Measurements from ENCODE around the gene KIAA0825. TPM values are rescaled to one million over a fixed set of nuclear protein-coding genes. Genes with fewer than 3 reads are reported as not detected.

Gene KIAA0825
- total and polyA plus RNA-seq, 12 donors, result 0.34 to 11.5 (median 3.1) TPM

DNA sequence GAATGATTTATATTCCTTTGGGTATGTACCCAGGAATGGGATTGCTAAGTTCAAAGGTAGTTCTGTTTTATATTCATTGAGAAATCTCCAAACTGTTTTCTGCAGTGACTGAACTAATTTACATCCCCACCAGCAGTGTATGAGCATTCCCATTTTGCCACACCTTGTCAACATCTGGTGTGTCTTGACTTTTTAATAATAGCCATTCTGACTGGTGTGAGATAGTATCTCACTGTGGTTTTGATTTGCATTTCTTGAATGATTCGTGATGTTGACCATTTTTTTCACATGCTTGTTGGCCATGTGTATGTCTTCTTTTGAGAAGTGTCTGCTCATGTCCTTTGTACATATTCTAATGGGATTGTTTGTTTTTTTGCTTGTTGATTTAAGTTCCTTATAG is 421.5 kb downstream of the KIAA0825 start:
- TF ChIP-seq POLR2A (IDR thresholded peaks at IDR 0.05), result no peak
- TF ChIP-seq, protein P1, sequence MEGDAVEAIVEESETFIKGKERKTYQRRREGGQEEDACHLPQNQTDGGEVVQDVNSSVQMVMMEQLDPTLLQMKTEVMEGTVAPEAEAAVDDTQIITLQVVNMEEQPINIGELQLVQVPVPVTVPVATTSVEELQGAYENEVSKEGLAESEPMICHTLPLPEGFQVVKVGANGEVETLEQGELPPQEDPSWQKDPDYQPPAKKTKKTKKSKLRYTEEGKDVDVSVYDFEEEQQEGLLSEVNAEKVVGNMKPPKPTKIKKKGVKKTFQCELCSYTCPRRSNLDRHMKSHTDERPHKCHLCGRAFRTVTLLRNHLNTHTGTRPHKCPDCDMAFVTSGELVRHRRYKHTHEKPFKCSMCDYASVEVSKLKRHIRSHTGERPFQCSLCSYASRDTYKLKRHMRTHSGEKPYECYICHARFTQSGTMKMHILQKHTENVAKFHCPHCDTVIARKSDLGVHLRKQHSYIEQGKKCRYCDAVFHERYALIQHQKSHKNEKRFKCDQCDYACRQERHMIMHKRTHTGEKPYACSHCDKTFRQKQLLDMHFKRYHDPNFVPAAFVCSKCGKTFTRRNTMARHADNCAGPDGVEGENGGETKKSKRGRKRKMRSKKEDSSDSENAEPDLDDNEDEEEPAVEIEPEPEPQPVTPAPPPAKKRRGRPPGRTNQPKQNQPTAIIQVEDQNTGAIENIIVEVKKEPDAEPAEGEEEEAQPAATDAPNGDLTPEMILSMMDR (IDR thresholded peaks at IDR 0.05), result no peak
- no peaks in the 10 kb centered on the region for H3K36me3 ChIP-seq (replicated peaks in 1 of 2)
- 72 to 86% (median 81%) methylated on average over 1 of the region's 1 CpG for WGBS, 4 donors

DNA sequence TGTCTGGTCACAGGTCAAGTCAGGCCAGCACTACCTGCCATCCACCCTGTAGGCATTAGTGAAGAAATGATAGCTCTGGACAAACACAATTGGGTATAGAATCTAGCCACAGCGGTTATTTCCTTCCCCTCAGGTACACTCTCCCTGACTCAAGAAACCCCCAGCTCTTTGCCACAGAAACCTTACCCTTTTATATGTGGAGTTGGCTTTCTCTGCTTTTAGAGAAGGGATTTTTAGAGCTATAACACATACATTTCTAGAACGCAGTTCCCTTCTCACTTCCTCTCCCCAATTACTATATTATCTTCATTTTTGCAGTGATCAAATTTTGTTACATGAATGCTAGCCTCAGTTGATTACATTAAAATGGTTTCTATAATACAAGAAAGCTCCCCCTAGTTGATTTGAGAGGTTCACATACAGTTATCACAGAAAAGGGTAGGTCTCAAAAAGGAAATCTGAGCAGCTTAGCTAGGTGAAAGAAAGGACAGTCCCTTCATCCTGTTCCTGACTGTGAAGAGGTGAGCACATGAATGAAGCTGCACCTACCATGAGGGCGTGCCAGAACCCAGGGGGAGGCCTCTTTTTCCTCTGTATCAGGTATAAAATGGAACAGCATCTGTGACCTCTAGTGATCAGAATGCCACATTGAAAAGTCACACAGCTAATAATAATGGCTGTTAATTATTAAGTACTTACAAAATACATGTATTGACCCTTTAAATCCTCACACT is 425.6 kb downstream of the KIAA0825 start:
- no peak for TF ChIP-seq POLR2A (IDR thresholded peaks at IDR 0.05)
- TF ChIP-seq, protein P1 (IDR thresholded peaks at IDR 0.05), result no peak
- intact Hi-C loops (cut with DNase I), result no loop called here
- 93 to 96% (median 93%) methylated on average over 3 of the region's 3 CpGs for WGBS, 4 donors

More for the DNA sequence above, 421.5 kb downstream of the KIAA0825 start:
- no peaks in the 10 kb centered on the region for H3K27me3 ChIP-seq
- H3K9me3 ChIP-seq (replicated peaks in 1 of 3), result no peaks in the 10 kb centered on the region
- H3K27ac ChIP-seq, result no peak overlapping the region
- intact Hi-C loops (cut with DNase I), result no loop called here
- no peak overlapping the region for H3K4me3 ChIP-seq
- DNase-seq, result no peak
- peaks cover 0 to 3% of the 10 kb centered on the region in 2 donors for H3K4me1 ChIP-seq (replicated peaks in 1 of 2)

DNA sequence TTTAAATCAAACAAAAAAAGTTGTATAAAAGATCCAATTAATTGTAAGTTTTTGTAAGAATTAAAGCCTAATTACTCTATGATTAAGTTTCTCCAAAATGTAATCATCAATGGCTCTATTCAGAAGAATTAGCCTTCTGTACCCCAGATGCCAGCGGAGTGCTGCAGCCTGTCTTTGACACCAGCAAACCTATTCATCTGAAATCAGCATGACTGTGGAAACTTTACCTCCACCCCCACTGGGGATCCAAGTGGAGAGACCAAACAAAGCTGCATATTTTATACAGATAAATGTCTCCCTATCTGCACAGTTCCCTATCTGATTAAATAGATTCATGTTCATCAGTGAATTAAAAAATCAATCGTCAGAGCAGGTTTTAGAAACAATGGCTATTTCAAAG is 426.8 kb downstream of the KIAA0825 start:
- WGBS, 4 donors, result 68 to 77% (median 73%) methylated on average over 2 of the region's 2 CpGs
- no peak overlapping the region for H3K4me3 ChIP-seq

More for the DNA sequence above, 425.6 kb downstream of the KIAA0825 start:
- Histone ChIP-seq H3K4me3 (no peak overlapping the region), H3K36me3 (replicated peaks in 1 of 2) (no peaks in the 10 kb centered on the region), H3K27me3 (no peaks in the 10 kb centered on the region), H3K27ac (no peak overlapping the region), H3K4me1 (replicated peaks in 1 of 2) (peaks cover 0 to 3% of the 10 kb centered on the region in 2 donors), H3K9me3 (replicated peaks in 1 of 3) (no peaks in the 10 kb centered on the region)
- DNase-seq, result no peak

DNA sequence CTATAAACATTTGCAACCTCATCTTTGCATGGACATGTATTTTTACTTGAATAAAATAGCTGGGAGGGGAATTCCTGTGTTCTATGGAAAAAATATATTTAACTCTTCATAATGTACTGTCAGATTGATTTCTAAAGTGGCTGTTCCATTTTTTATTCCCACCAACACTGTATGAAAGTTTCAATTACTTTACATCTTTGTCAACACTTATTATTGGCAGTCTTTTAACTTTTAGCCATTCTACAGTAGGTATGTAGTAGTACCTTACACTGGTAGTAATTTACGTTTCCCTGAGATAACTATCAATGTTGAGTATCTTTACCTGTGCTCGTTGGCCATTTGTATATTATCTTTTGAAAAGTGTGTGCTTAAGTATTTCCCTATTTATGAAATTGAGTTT is 429.7 kb downstream of the KIAA0825 start:
- Histone ChIP-seq H3K36me3 (replicated peaks in 1 of 2) (no peaks in the 10 kb centered on the region), H3K4me1 (replicated peaks in 1 of 2) (no peaks in the 10 kb centered on the region), H3K9me3 (replicated peaks in 1 of 3) (no peaks in the 10 kb centered on the region), H3K27ac (no peak overlapping the region), H3K27me3 (no peaks in the 10 kb centered on the region), H3K4me3 (no peak overlapping the region)
- no peak for DNase-seq
- WGBS, 4 donors, result 83 to 90% (median 86%) methylated on average over 2 of the region's 2 CpGs
- TF ChIP-seq, protein P1 (IDR thresholded peaks at IDR 0.05), result no peak
- no peak for TF ChIP-seq POLR2A (IDR thresholded peaks at IDR 0.05)
- intact Hi-C loops (cut with DNase I), result no loop called here

More for the DNA sequence above, 426.8 kb downstream of the KIAA0825 start:
- no peak overlapping the region for H3K27ac ChIP-seq
- no peaks in the 10 kb centered on the region for H3K27me3 ChIP-seq
- no peaks in the 10 kb centered on the region for H3K36me3 ChIP-seq (replicated peaks in 1 of 2)
- TF ChIP-seq, protein P1 (IDR thresholded peaks at IDR 0.05), result no peak
- no peak for TF ChIP-seq POLR2A (IDR thresholded peaks at IDR 0.05)
- no peaks in the 10 kb centered on the region for H3K9me3 ChIP-seq (replicated peaks in 1 of 3)
- DNase-seq, result no peak
- intact Hi-C loops (cut with DNase I), result no loop called here
- peaks cover 0 to 3% of the 10 kb centered on the region in 2 donors for H3K4me1 ChIP-seq (replicated peaks in 1 of 2)

Measured in adrenal gland (tissue), 12 donors.